ENCODE results near the gene TOM1L2. TPM values are rescaled to one million over a fixed set of nuclear protein-coding genes. Genes with fewer than 3 reads are reported as not detected.
"Not testable (repeated sequence)": the region's sequence is repeated elsewhere in the genome, so short reads cannot be mapped to it uniquely, and the experiment has no call there.

Gene TOM1L2
- total RNA-seq, 1 experiment from 2014 or later, result 35.5 TPM

DNA sequence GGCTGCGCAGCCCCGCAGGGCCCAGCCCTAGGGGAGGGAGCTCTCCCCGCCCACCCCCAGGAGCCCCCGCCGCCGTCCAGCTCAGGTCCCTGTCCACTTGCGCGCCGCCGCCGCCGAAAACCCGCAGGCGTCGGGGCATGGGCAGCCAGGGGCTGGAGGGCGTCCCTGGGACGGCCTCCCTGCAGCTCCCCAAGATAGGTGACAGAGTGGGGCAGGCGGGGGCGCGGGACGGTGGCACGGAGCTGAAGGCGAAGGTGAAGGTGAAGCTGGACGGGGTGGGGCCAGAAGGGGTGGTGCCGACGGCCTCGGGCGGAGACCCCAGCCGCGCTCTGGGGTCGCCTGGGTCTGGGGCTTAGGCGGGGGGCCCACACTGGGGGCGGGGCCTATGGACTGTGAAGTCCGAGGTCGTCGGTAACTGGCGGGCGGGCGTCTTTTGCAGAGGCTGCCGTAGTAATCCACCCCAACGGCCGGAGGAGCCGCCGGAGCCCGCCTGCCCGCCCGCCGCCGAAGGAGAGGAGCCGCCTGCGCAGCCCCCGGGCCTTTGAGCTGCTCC, 162.6 kb downstream of the TOM1L2 start:
- TF ChIP-seq, protein P1, sequence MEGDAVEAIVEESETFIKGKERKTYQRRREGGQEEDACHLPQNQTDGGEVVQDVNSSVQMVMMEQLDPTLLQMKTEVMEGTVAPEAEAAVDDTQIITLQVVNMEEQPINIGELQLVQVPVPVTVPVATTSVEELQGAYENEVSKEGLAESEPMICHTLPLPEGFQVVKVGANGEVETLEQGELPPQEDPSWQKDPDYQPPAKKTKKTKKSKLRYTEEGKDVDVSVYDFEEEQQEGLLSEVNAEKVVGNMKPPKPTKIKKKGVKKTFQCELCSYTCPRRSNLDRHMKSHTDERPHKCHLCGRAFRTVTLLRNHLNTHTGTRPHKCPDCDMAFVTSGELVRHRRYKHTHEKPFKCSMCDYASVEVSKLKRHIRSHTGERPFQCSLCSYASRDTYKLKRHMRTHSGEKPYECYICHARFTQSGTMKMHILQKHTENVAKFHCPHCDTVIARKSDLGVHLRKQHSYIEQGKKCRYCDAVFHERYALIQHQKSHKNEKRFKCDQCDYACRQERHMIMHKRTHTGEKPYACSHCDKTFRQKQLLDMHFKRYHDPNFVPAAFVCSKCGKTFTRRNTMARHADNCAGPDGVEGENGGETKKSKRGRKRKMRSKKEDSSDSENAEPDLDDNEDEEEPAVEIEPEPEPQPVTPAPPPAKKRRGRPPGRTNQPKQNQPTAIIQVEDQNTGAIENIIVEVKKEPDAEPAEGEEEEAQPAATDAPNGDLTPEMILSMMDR (IDR thresholded peaks at IDR 0.05; ENCODE audit: insufficient read depth in 1 of 2, low read depth in 1 of 2, low read length in 1 of 2, severe bottlenecking in 1 of 2, unreplicated experiment in 1 of 2), result no peak
- Histone ChIP-seq H3K4me1 (peaks cover 12% of the 10 kb centered on the region), H3K36me3 (ENCODE audit: control insufficient read depth, insufficient read depth, low read length) (peaks cover 9% of the 10 kb centered on the region), H3K9me3 (no peaks in the 10 kb centered on the region), H3K27me3 (replicated peaks; ENCODE audit: control insufficient read depth, insufficient read depth, low read length) (no peaks in the 10 kb centered on the region), H3K4me3 (ENCODE audit: low read depth, low read length) (no peak overlapping the region)
- ChIA-PET CTCF (interaction anchor here (0.7 kb wide), 1 partner anchor 110 kb away, joined by 9 read pairs; no protein-coding TSS in a partner anchor), POLR2A (no interaction called here)
- Mint-ChIP-seq H3K27me3 (ENCODE audit: insufficient read depth, unreplicated experiment) (no peaks in the 10 kb centered on the region), H3K36me3 (ENCODE audit: insufficient read depth, unreplicated experiment) (peaks cover 93% of the 10 kb centered on the region), H3K4me1 (ENCODE audit: low read depth, unreplicated experiment) (no peaks in the 10 kb centered on the region), H3K9me3 (ENCODE audit: unreplicated experiment) (no peaks in the 10 kb centered on the region), H3K27ac (ENCODE audit: unreplicated experiment) (no peak overlapping the region), H3K4me3 (ENCODE audit: unreplicated experiment) (no peak overlapping the region)
- DNase-seq, result no peak
- no TSS peak for BruUV-seq (replicated peaks)
- intact Hi-C loops (cut with micrococcal nuclease; ENCODE audit: unreplicated experiment), result loop anchor here (10.0 kb wide), 1 partner anchor 225 kb away; the partner anchor contains the start of genes ATPAF2 and GID4

DNA sequence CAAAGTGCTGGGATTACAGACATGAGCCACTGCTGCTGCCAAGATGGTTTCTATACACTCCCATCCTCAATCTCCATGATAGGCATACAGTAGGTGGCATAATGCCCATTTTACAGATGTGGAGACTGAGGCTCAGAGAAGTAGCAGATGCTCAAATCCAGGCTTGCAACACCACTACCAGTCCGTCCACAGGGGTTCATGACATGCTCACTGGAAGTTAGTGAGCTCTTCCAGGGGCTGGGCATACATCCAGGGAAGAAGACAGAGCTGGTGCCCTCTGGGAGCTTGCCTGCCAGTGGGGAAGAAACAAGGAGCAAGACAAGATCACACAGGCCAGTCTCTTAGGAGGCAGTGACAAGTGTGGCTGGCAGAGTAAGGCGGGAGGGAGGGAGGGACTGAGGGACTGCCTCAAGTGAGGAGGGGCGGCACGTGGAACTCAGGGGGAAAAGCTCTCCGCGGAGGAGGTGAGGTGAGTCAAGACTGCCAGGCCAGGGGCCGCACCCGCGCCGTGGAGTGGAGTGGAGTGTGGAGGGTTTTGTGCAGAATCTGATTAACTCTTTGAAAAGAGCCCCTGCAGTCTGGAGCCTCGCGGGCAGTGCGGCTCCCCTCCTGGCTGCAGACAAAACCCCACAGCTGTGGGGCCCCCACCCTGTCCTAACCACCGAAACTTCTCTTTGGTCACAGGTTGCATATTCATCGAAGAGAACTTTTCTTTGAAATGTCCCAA, 163.3 kb downstream of the TOM1L2 start:
- intact Hi-C loops (cut with micrococcal nuclease; ENCODE audit: unreplicated experiment), result no loop called here
- ChIA-PET CTCF (interaction anchor here (0.7 kb wide), 1 partner anchor 110 kb away, joined by 9 read pairs; no protein-coding TSS in a partner anchor), POLR2A (no interaction called here)
- Mint-ChIP-seq H3K27me3 (ENCODE audit: insufficient read depth, unreplicated experiment) (no peaks in the 10 kb centered on the region), H3K27ac (ENCODE audit: unreplicated experiment) (peak overlapping the region; percentile 63), H3K36me3 (ENCODE audit: insufficient read depth, unreplicated experiment) (peaks cover 91% of the 10 kb centered on the region), H3K4me3 (ENCODE audit: unreplicated experiment) (no peak overlapping the region), H3K4me1 (ENCODE audit: low read depth, unreplicated experiment) (no peaks in the 10 kb centered on the region), H3K9me3 (ENCODE audit: unreplicated experiment) (no peaks in the 10 kb centered on the region)
- no peak for DNase-seq
- Histone ChIP-seq H3K4me3 (ENCODE audit: low read depth, low read length) (no peak overlapping the region), H3K27me3 (replicated peaks; ENCODE audit: control insufficient read depth, insufficient read depth, low read length) (no peaks in the 10 kb centered on the region), H3K9me3 (no peaks in the 10 kb centered on the region), H3K36me3 (ENCODE audit: control insufficient read depth, insufficient read depth, low read length) (peaks cover 9% of the 10 kb centered on the region), H3K4me1 (peaks cover 12% of the 10 kb centered on the region)
- BruUV-seq (replicated peaks), result no TSS peak
- TF ChIP-seq, protein P1 (IDR thresholded peaks at IDR 0.05; ENCODE audit: insufficient read depth in 1 of 2, low read depth in 1 of 2, low read length in 1 of 2, severe bottlenecking in 1 of 2, unreplicated experiment in 1 of 2), result no peak

DNA sequence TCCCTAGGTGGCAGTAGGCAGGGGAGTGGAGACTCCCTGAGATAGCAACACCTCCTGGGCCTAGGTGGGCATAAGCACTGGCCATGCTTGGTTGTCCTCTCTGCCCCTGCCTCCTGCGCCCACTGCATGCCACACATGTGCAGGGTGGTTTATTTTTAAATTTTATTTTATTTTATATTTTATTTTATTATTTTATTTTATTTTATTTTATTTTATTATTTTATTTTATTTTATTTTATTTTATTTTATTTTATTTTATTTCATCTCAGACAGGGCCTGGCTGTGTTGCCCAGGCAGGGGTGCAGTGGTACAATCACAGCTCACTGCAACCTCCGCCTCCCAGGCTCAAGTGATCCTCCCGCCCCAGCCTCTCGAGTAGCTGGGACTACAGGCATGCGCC, 164.0 kb downstream of the TOM1L2 start:
- H3K27me3 Mint-ChIP-seq (ENCODE audit: insufficient read depth, unreplicated experiment); H3K9me3 Mint-ChIP-seq (ENCODE audit: unreplicated experiment); H3K4me3 ChIP-seq (ENCODE audit: low read depth, low read length); H3K9me3 ChIP-seq; H3K27me3 ChIP-seq (replicated peaks; ENCODE audit: control insufficient read depth, insufficient read depth, low read length); H3K4me3 Mint-ChIP-seq (ENCODE audit: unreplicated experiment); intact Hi-C loops (cut with micrococcal nuclease; ENCODE audit: unreplicated experiment); H3K4me1 Mint-ChIP-seq (ENCODE audit: low read depth, unreplicated experiment); BruUV-seq (replicated peaks); H3K27ac Mint-ChIP-seq (ENCODE audit: unreplicated experiment); POLR2A ChIA-PET; H3K36me3 ChIP-seq (ENCODE audit: control insufficient read depth, insufficient read depth, low read length); DNase-seq; CTCF ChIA-PET: not testable (repeated sequence)
- peaks cover 12% of the 10 kb centered on the region for H3K4me1 ChIP-seq
- H3K36me3 Mint-ChIP-seq (ENCODE audit: insufficient read depth, unreplicated experiment), result peaks cover 90% of the 10 kb centered on the region
